Caco-2 (cell line): ENCODE data around the gene IGSF11. TPM values are rescaled to one million over a fixed set of nuclear protein-coding genes. Genes with fewer than 3 reads are reported as not detected.

Experiments used
- BruUV-seq: library from RNA; stranded (reverse); fragments of 400-500 nt; replicated peaks from 2 replicates; lab custom pipeline; 2021; lab: Mats Ljungman, UMichigan
- CTCF ChIA-PET: fragments of 300-600 bp; sonication (Branson Sonifier 250); formaldehyde crosslinking; loops from one replicate; lab custom pipeline; 2022; ENCODE audit warnings: antibody characterized with exemption; lab: Charles Lee
- POLR2A ChIA-PET: fragments of 300-600 bp; sonication (Branson Sonifier 250); formaldehyde crosslinking; loops from one replicate; lab custom pipeline; 2022; ENCODE audit warnings: antibody characterized with exemption; lab: Charles Lee
- DNase-seq, 2 experiments: peaks; one replicate each; pipeline versions ENCODE4 v3.0.0 to v3.0.0-alpha.2; 2020 to 2022
- H3K27me3 ChIP-seq: replicated peaks from 2 replicates; pipeline ENCODE4 v1.6.0; 2011; ENCODE audit warnings: low read length; ENCODE audit not compliant: control insufficient read depth, insufficient read depth
- H3K36me3 ChIP-seq: 2 replicates; pipeline ENCODE4 v1.5.1; 2011; ENCODE audit warnings: low read length; ENCODE audit not compliant: control insufficient read depth, insufficient read depth
- H3K4me1 ChIP-seq: fragments of 250-450 bp; sonication (Bioruptor Pico); 2 replicates; pipeline ENCODE4 v1.5.1; 2020; ENCODE audit warnings: mild to moderate bottlenecking
- H3K4me3 ChIP-seq: 2 replicates; pipeline ENCODE4 v1.5.1; 2011; ENCODE audit warnings: low read depth, mild to moderate bottlenecking, control low read depth, low read length
- H3K9me3 ChIP-seq: fragments of 250-450 bp; sonication (Bioruptor Pico); 2 replicates; pipeline ENCODE4 v1.5.1; 2020; ENCODE audit warnings: mild to moderate bottlenecking, moderate library complexity
- H3K27ac Mint-ChIP-seq: one replicate; pipeline ENCODE4 v1.8.0; 2022; ENCODE audit warnings: mixed read lengths; ENCODE audit not compliant: unreplicated experiment
- H3K27me3 Mint-ChIP-seq: one replicate; pipeline ENCODE4 v1.8.0; 2022; ENCODE audit warnings: mixed read lengths; ENCODE audit not compliant: insufficient read depth, unreplicated experiment
- H3K36me3 Mint-ChIP-seq: one replicate; pipeline ENCODE4 v1.8.0; 2022; ENCODE audit warnings: mild to moderate bottlenecking, mixed read lengths; ENCODE audit not compliant: insufficient read depth, unreplicated experiment
- H3K4me1 Mint-ChIP-seq: one replicate; pipeline ENCODE4 v1.8.0; 2022; ENCODE audit warnings: low read depth, mixed read lengths; ENCODE audit not compliant: unreplicated experiment
- H3K4me3 Mint-ChIP-seq: one replicate; pipeline ENCODE4 v1.8.0; 2022; ENCODE audit warnings: mild to moderate bottlenecking, moderate library complexity, mixed read lengths; ENCODE audit not compliant: unreplicated experiment
- H3K9me3 Mint-ChIP-seq: one replicate; pipeline ENCODE4 v1.8.0; 2022; ENCODE audit warnings: mixed read lengths; ENCODE audit not compliant: unreplicated experiment
- intact Hi-C: fragments of 100-400 bp; cut with micrococcal nuclease; formaldehyde crosslinking; loops from one replicate; pipeline ENCODE4 v1.10.0; 2022; ENCODE audit not compliant: unreplicated experiment
- total RNA-seq: library from RNA; stranded (reverse); gene quantifications from 2 replicates; pipeline ENCODE4 v1.2.3, GENCODE V29; 2022
- TF ChIP-seq, protein P1 (sequence below), 2 experiments: fragments of 200-600 bp in 1 of 2; IDR thresholded peaks; 1 replicate in 1 of 2; 2 replicates in 1 of 2; pipeline versions ENCODE4 v1.5.1 to v1.8.0; 2011 to 2022; ENCODE audit warnings: antibody characterized with exemption in 1 of 2, control low read depth in 1 of 2, inconsistent platforms in 1 of 2, low read depth in 1 of 2, low read length in 1 of 2, mild to moderate bottlenecking in 1 of 2, moderate library complexity in 1 of 2; ENCODE audit not compliant: insufficient read depth in 1 of 2, severe bottlenecking in 1 of 2, unreplicated experiment in 1 of 2

Gene IGSF11
- total RNA-seq, 1 experiment from 2014 or later: 0.41 TPM

DNA sequence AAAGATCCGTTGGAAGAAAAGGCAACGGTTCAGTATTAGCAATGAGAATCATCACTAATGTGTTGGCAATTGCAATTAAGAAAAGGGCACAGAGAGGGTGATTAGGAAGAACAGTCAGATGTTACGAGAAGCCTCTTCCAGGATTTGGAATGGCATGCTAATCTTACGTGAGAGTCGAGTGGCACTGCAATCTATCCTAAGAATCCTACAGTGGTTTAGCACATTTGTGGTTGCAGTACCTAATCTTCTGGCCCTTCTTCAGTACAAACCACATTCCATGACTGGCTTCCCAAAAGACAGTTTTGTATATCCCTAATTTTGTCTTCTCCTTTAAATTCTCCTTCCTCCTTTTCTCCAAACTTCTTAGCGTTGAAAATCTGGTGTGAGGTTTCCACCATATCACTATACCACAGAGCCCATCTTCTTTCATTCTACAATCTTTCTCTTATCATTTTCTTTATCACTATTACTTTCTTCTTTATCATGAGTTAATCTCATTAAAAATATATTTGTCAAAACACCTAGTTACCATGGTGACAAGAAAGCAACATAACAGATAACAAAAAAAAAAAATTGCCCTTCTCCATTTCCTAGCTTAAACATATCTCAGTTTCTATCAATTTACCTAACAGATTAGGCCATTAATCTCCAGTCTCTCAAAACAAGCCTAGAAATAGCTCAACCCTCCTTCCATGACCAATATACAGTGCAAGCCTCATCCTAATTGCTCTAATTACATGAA lies 60.1 kb downstream of the IGSF11 start:
- BruUV-seq: no TSS peak
- H3K27me3 ChIP-seq: no peaks in the 10 kb centered on the region; the same call in 1 of the 2 replicates

DNA sequence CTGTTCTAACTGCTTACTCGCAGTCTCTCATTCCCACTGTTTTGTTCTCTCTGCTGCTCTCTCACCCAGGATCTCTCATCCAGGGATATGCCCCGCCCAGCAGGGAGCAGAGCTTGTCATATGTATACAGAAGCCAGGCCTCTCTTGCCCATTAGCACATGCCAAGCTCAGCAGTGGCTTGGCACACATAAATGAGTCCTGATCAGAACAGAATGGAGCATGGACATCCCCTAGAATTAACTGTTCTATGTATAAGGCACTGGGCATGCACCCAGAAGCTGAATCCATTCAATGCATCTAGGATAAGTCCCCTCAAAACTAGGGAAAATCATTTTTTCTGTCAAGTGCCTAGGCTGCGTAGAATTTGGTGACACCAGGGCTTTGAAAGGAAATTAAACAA lies 61.6 kb downstream of the IGSF11 start:
- TF ChIP-seq, protein P1, sequence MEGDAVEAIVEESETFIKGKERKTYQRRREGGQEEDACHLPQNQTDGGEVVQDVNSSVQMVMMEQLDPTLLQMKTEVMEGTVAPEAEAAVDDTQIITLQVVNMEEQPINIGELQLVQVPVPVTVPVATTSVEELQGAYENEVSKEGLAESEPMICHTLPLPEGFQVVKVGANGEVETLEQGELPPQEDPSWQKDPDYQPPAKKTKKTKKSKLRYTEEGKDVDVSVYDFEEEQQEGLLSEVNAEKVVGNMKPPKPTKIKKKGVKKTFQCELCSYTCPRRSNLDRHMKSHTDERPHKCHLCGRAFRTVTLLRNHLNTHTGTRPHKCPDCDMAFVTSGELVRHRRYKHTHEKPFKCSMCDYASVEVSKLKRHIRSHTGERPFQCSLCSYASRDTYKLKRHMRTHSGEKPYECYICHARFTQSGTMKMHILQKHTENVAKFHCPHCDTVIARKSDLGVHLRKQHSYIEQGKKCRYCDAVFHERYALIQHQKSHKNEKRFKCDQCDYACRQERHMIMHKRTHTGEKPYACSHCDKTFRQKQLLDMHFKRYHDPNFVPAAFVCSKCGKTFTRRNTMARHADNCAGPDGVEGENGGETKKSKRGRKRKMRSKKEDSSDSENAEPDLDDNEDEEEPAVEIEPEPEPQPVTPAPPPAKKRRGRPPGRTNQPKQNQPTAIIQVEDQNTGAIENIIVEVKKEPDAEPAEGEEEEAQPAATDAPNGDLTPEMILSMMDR (IDR thresholded peaks at IDR 0.05; ENCODE audit: insufficient read depth in 1 of 2, low read depth in 1 of 2, low read length in 1 of 2, severe bottlenecking in 1 of 2, unreplicated experiment in 1 of 2): no peak
- intact Hi-C loops: no loop called here
- H3K36me3 Mint-ChIP-seq: no peaks in the 10 kb centered on the region
- peaks cover 10% of the 10 kb centered on the region for H3K27me3 Mint-ChIP-seq
- POLR2A ChIA-PET: no interaction called here
- Histone ChIP-seq H3K27me3 (no peaks in the 10 kb centered on the region), H3K4me1 (no peaks in the 10 kb centered on the region), H3K9me3 (no peaks in the 10 kb centered on the region), H3K4me3 (no peak overlapping the region), H3K36me3 (no peaks in the 10 kb centered on the region)
- CTCF ChIA-PET: no interaction called here
- no peak overlapping the region for H3K27ac Mint-ChIP-seq
- BruUV-seq: no TSS peak
- H3K4me3 Mint-ChIP-seq: no peak overlapping the region
- H3K4me1 Mint-ChIP-seq: no peaks in the 10 kb centered on the region
- no peaks in the 10 kb centered on the region for H3K9me3 Mint-ChIP-seq
- no peak for DNase-seq

More for the DNA sequence above, 60.1 kb downstream of the IGSF11 start:
- Mint-ChIP-seq H3K9me3 (no peaks in the 10 kb centered on the region), H3K27ac (no peak overlapping the region), H3K4me1 (no peaks in the 10 kb centered on the region), H3K27me3 (peaks cover 6% of the 10 kb centered on the region), H3K4me3 (no peak overlapping the region), H3K36me3 (no peaks in the 10 kb centered on the region)
- Histone ChIP-seq H3K4me1 (no peaks in the 10 kb centered on the region), H3K36me3 (no peaks in the 10 kb centered on the region), H3K4me3 (no peak overlapping the region), H3K9me3 (no peaks in the 10 kb centered on the region)
- CTCF ChIA-PET: no interaction called here
- DNase-seq: no peak
- POLR2A ChIA-PET: no interaction called here
- TF ChIP-seq, protein P1 (IDR thresholded peaks at IDR 0.05; ENCODE audit: insufficient read depth in 1 of 2, low read depth in 1 of 2, low read length in 1 of 2, severe bottlenecking in 1 of 2, unreplicated experiment in 1 of 2): no peak
- intact Hi-C loops: no loop called here

DNA sequence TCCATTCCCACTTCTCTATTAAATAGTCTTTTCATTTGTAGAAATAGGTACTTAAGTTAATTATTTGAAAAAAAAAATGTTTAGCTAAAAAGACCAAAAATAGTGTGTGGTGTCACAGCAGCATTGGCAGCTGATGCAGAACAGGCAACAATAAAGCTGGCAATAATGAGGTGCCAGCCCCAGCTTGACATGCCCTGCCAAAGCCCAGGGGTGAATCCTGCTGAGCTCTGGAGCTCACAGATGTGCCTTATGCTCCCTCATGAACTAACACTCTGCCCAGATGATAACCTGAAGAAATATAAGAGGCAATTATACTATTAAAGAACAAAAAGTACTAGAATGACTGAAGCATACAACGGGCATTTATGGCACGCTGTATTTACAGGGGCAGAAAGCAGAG lies 63.8 kb downstream of the IGSF11 start:
- CTCF ChIA-PET: no interaction called here
- Histone ChIP-seq H3K4me1 (no peaks in the 10 kb centered on the region), H3K27me3 (no peaks in the 10 kb centered on the region), H3K4me3 (no peak overlapping the region), H3K9me3 (no peaks in the 10 kb centered on the region), H3K36me3 (no peaks in the 10 kb centered on the region)
- no peaks in the 10 kb centered on the region for H3K4me1 Mint-ChIP-seq
- intact Hi-C loops: no loop called here
- no peak for DNase-seq
- peaks cover 12% of the 10 kb centered on the region for H3K27me3 Mint-ChIP-seq
- POLR2A ChIA-PET: no interaction called here
- no peaks in the 10 kb centered on the region for H3K36me3 Mint-ChIP-seq
- no peak overlapping the region for H3K4me3 Mint-ChIP-seq
- TF ChIP-seq, protein P1 (IDR thresholded peaks at IDR 0.05; ENCODE audit: insufficient read depth in 1 of 2, low read depth in 1 of 2, low read length in 1 of 2, severe bottlenecking in 1 of 2, unreplicated experiment in 1 of 2): no peak
- no peak overlapping the region for H3K27ac Mint-ChIP-seq
- no peaks in the 10 kb centered on the region for H3K9me3 Mint-ChIP-seq
- no TSS peak for BruUV-seq
